K562 (cell line): ENCODE data around the gene RBP7. TPM values are rescaled to one million over a fixed set of nuclear protein-coding genes. Genes with fewer than 3 reads are reported as not detected.

ENCODE experiments used
- ATAC-seq: fragments of 200-7000 bp; cut with Tn5 transposase; 3 replicates; pipeline ENCODE4 v1.9.1; 2020; ENCODE audit warnings: moderate library complexity
- BruUV-seq: library from RNA; stranded (reverse); fragments of 400-500 nt; replicated peaks from 2 replicates; lab custom pipeline; 2021; lab: Mats Ljungman, UMichigan
- CTCF ChIA-PET: fragments of 300-600 bp; formaldehyde crosslinking; extraction: SDS; loops from one replicate; lab custom pipeline; 2021; ENCODE audit warnings: low intra/inter-chr PET ratio; lab: Yijun Ruan, JAX
- POLR2A ChIA-PET: fragments of 300-600, 350-650 bp; sonication (Branson Sonifier 250); formaldehyde crosslinking; extraction: SDS; loops from one replicate; lab custom pipeline; 2021; ENCODE audit warnings: antibody characterized with exemption, inconsistent platforms; lab: Yijun Ruan, JAX
- DNase-seq, 4 experiments: peaks; one replicate each; pipeline versions ENCODE4 v3.0.0 to v3.0.0-alpha.2; 2011 to 2018; ENCODE audit warnings: low spot score in 3 of 4, mixed read lengths in 3 of 4; ENCODE audit errors: extremely low read depth in 1 of 4
- FAIRE-seq: peaks from 2 replicates; lab custom pipeline; 2011; peaks lifted over from hg19 to GRCh38; lab: Jason Lieb, UNC
- H2AFZ ChIP-seq: 2 replicates; pipeline ENCODE4 v1.6.0; 2011; ENCODE audit warnings: low read depth, low read length, control low read depth, inconsistent platforms
- H3K27ac ChIP-seq: fragments of 200-600 bp; 3 replicates; pipeline ENCODE4 v1.8.0; 2011; ENCODE audit warnings: low read depth, mild to moderate bottlenecking, control low read depth, inconsistent platforms, low read length, moderate library complexity, mixed read lengths; ENCODE audit errors: extremely low read depth
- H3K27me3 ChIP-seq, 2 experiments: fragments of 300-600 bp in 1 of 2; 2 replicates in 1 of 2; 3 replicates in 1 of 2; pipeline versions ENCODE4 v1.6.0 to v1.8.0; 2011; ENCODE audit warnings: inconsistent platforms in 2 of 2, low read length in 2 of 2, mild to moderate bottlenecking in 1 of 2, mixed read lengths in 1 of 2, moderate library complexity in 1 of 2; ENCODE audit not compliant: control insufficient read depth in 2 of 2, insufficient read depth in 2 of 2
- H3K36me3 ChIP-seq: fragments of 300-600 bp; 3 replicates; pipeline ENCODE4 v1.8.0; 2011; ENCODE audit warnings: mild to moderate bottlenecking, low read length, inconsistent platforms; ENCODE audit not compliant: control insufficient read depth, insufficient read depth
- H3K4me1 ChIP-seq, 2 experiments: fragments of 200-600 bp in 1 of 2; replicated peaks in 1 of 2; 2 replicates in 1 of 2; 3 replicates in 1 of 2; pipeline versions ENCODE4 v1.5.1 to v1.8.0; 2011; ENCODE audit warnings: inconsistent platforms in 2 of 2, low read length in 2 of 2, mild to moderate bottlenecking in 1 of 2, mixed read lengths in 1 of 2, moderate library complexity in 1 of 2; ENCODE audit not compliant: control insufficient read depth in 2 of 2, insufficient read depth in 2 of 2
- H3K4me2 ChIP-seq: 2 replicates; pipeline ENCODE4 v1.6.1; 2011; ENCODE audit warnings: low read length, control low read depth, inconsistent platforms, mixed read lengths; ENCODE audit not compliant: insufficient read depth
- H3K4me3 ChIP-seq: fragments of 200-600 bp; sonication (generic), shearing (Covaris generic); 2 replicates; pipeline ENCODE4 v1.5.1; 2016; ENCODE audit warnings: control low read depth, inconsistent platforms
- H3K79me2 ChIP-seq: fragments of 200-600 bp; 3 replicates; pipeline ENCODE4 v1.8.0; 2011; ENCODE audit warnings: low read length, inconsistent platforms; ENCODE audit not compliant: control insufficient read depth, insufficient read depth
- H3K9ac ChIP-seq, 2 experiments: 2 replicates each; pipeline versions ENCODE4 v1.6.0 to v1.6.1; 2011; ENCODE audit warnings: low read depth in 2 of 2, low read length in 2 of 2, control low read depth in 1 of 2, inconsistent platforms in 1 of 2, mild to moderate bottlenecking in 1 of 2, mixed read lengths in 1 of 2; ENCODE audit not compliant: insufficient read depth in 1 of 2
- H3K9me1 ChIP-seq: one replicate; pipeline ENCODE4 v1.6.0; 2011; ENCODE audit warnings: inconsistent platforms, mild to moderate bottlenecking, low read length, moderate library complexity; ENCODE audit not compliant: control insufficient read depth, insufficient read depth
- H3K9me3 ChIP-seq: replicated peaks from 2 replicates; pipeline ENCODE4 v1.5.1; 2011; ENCODE audit warnings: low read depth, low read length, inconsistent platforms; ENCODE audit not compliant: control insufficient read depth, insufficient read depth
- H4K20me1 ChIP-seq: replicated peaks from 2 replicates; pipeline ENCODE4 v1.6.1; 2011; ENCODE audit warnings: low read length, inconsistent platforms, mixed read lengths; ENCODE audit not compliant: control insufficient read depth, insufficient read depth
- BCL6 ChIP-seq: fragments of 250-450 bp; sonication (Bioruptor Pico); IDR thresholded peaks from 2 replicates; pipeline ENCODE4 v1.4.0; 2020
- FOXK2 ChIP-seq, 2 experiments: fragments of 450-650 bp; IDR thresholded peaks in 1 of 2; conservative IDR thresholded peaks in 1 of 2; 2 replicates each; pipeline ENCODE4 v1.6.1; 2016; ENCODE audit warnings: low read depth in 2 of 2, mild to moderate bottlenecking in 1 of 2
- FOXM1 ChIP-seq, 2 experiments: fragments of 450-650 bp in 1 of 2; sonication (generic) in 1 of 2; formaldehyde crosslinking in 1 of 2; IDR thresholded peaks; 2 replicates each; pipeline versions ENCODE4 v1.6.1 to v1.9.0; 2017 to 2022; ENCODE audit warnings: low read depth in 2 of 2, mild to moderate bottlenecking in 2 of 2, missing genetic modification reagents in 1 of 2, moderate library complexity in 1 of 2
- MCM5 ChIP-seq: fragments of 450-650 bp; IDR thresholded peaks from 2 replicates; pipeline ENCODE4 v1.6.1; 2016; ENCODE audit warnings: low read depth
- MTF1 ChIP-seq: fragments of 250-450 bp; sonication (Bioruptor Pico); IDR thresholded peaks from 2 replicates; pipeline ENCODE4 v1.9.0; 2021; ENCODE audit warnings: moderate library complexity, mild to moderate bottlenecking, inconsistent platforms, borderline replicate concordance
- NR2C2 ChIP-seq, 2 experiments: fragments of 200-800 bp in 1 of 2; sonication (Bioruptor generic) in 1 of 2; sonication (generic) in 1 of 2; formaldehyde crosslinking in 1 of 2; IDR thresholded peaks; 2 replicates each; pipeline versions ENCODE4 v1.6.1 to v1.8.0; 2016 to 2022; ENCODE audit warnings: mild to moderate bottlenecking in 1 of 2, missing compliant biosample characterization in 1 of 2, missing genetic modification characterization in 1 of 2, missing genetic modification reagents in 1 of 2
- SMAD3 ChIP-seq: fragments of 450-650 bp; formaldehyde crosslinking; conservative IDR thresholded peaks from 2 replicates; pipeline ENCODE4 v1.4.0; 2020; ENCODE audit warnings: mild to moderate bottlenecking
- SMARCA4 ChIP-seq: fragments of 450-650 bp; IDR thresholded peaks from 2 replicates; pipeline ENCODE4 v1.6.1; 2016
- U2AF2 ChIP-seq: fragments of 200-400 bp; formaldehyde crosslinking; optimal IDR thresholded peaks from 2 replicates; pipeline ENCODE3; 2017; ENCODE audit warnings: low read depth, mild to moderate bottlenecking, low read length
- ZNF133 ChIP-seq: fragments of 250-450 bp; sonication (Bioruptor Pico); IDR thresholded peaks from 2 replicates; pipeline ENCODE4 v1.4.0; 2020; ENCODE audit warnings: mild to moderate bottlenecking
- ZNF140 ChIP-seq: fragments of 250-450 bp; sonication (Bioruptor Pico); IDR thresholded peaks from 2 replicates; pipeline ENCODE4 v1.8.0; 2021; ENCODE audit warnings: moderate library complexity, mild to moderate bottlenecking, inconsistent platforms
- WGBS: fragments of 100-300 bp; shearing (Covaris generic); methylation state at CpG from one replicate; pipeline ENCODE4 v1.1.6; 2016; ENCODE audit warnings: low coverage, mixed read lengths; ENCODE audit not compliant: insufficient coverage; ENCODE audit errors: missing lambda C conversion rate; 5-methylcytosine and 5-hydroxymethylcytosine counted together
- in situ Hi-C: fragments of 300-500 bp; cut with MboI; formaldehyde crosslinking; loops from 4 replicates; pipeline ENCODE4 v1.15.0; 2018; ENCODE audit warnings: inconsistent platforms, mixed read lengths
- intact Hi-C: fragments of 100-400 bp; cut with micrococcal nuclease; formaldehyde crosslinking; loops from 2 replicates; pipeline ENCODE4 v1.14.2; 2022
- polyA plus RNA-seq, 8 experiments: library from polyadenylated mRNA; depleted of rRNA in 4 of 8; stranded (reverse) in 5 of 8; unstranded in 3 of 8; fragments of >200 nt; fragmentation: Nextera tagmentation in 2 of 8; fragmentation: Illumina TruSeq in 1 of 8; extraction: Ambion mirVana in 2 of 8; extraction: Trizol in 1 of 8; gene quantifications; 2 replicates each; pipeline versions ENCODE4 v1.2.1 to v1.2.3, GENCODE V29; 2011 to 2014; ENCODE audit warnings: inconsistent platforms in 1 of 8, missing spikeins in 1 of 8
- total RNA-seq, 7 experiments: library from RNA; depleted of rRNA in 6 of 7; stranded (reverse); fragments of >200 nt in 6 of 7; fragmentation: Illumina TruSeq in 2 of 7; extraction: Trizol in 2 of 7; gene quantifications; 2 replicates each; pipeline versions ENCODE4 v1.2.1 to v1.2.3, GENCODE V29; 2011 to 2021; ENCODE audit warnings: low replicate concordance in 1 of 7
- TF ChIP-seq, protein P1 (sequence below): sonication (generic); formaldehyde crosslinking; IDR thresholded peaks from 2 replicates; pipeline ENCODE4 v1.4.0; 2020; ENCODE audit warnings: mild to moderate bottlenecking, missing genetic modification reagents

The RBP7 gene
- total and polyA plus RNA-seq, 9 of the 15 experiments (the other 6 are each of a cell fraction or from before 2014, with no cell fraction given): not detected

DNA sequence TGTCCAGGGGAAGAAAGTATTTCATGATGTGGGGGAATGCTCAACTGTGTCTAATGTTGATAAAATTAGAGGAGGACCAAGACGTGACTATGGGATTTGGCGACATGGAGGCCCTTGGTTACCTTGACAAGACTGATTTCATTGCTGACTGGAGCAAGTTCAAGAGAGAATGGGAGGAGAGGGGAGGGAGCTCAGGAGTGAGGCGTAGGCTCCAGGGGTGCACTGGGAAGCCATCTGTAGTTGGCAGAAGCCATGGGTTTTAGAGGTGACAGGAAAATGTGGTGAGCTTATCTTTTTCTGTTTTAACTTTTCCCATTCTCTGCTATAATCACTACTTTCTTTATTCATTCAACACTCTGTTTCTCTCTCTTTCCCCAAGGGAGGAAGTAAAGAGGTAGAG lies 51.6 kb downstream of the RBP7 start:
- FAIRE-seq: no peak
- Histone ChIP-seq H3K9me3 (no peaks in the 10 kb centered on the region), H3K9me1 (peaks cover 7% of the 10 kb centered on the region), H3K36me3 (peaks cover 74% of the 10 kb centered on the region), H3K79me2 (peaks cover 93% of the 10 kb centered on the region), H3K27ac (no peak overlapping the region; the same call in 2 of the 3 replicates), H3K27me3 (no peaks in the 10 kb centered on the region), H3K4me3 (no peak overlapping the region), H2AFZ (no peak overlapping the region), H3K4me1 (peaks cover 10 to 26% of the 10 kb centered on the region in 2 experiments; a peak in 4 of 5 replicates), H3K4me2 (no peak overlapping the region), H4K20me1 (peaks cover 26% of the 10 kb centered on the region), H3K9ac (no peak overlapping the region)
- ChIA-PET POLR2A (interaction anchor here (3.6 to 3.7 kb wide), 2 partner anchors 12 to 14 kb away, joined by 31 to 33 read pairs; partner anchors contain the start of gene UBE4B), CTCF (no interaction called here)
- DNase-seq: no peak
- 58% methylated on average over 3 of the region's 3 CpGs for WGBS
- TF ChIP-seq BCL6: no peak
- no peak for TF ChIP-seq FOXK2 (conservative IDR thresholded peaks at IDR 0.05 in 1 of 2, IDR thresholded peaks at IDR 0.05 in 1 of 2; ENCODE audit: low read depth in 2 of 2)
- no peak for TF ChIP-seq SMARCA4
- TF ChIP-seq, protein P1, sequence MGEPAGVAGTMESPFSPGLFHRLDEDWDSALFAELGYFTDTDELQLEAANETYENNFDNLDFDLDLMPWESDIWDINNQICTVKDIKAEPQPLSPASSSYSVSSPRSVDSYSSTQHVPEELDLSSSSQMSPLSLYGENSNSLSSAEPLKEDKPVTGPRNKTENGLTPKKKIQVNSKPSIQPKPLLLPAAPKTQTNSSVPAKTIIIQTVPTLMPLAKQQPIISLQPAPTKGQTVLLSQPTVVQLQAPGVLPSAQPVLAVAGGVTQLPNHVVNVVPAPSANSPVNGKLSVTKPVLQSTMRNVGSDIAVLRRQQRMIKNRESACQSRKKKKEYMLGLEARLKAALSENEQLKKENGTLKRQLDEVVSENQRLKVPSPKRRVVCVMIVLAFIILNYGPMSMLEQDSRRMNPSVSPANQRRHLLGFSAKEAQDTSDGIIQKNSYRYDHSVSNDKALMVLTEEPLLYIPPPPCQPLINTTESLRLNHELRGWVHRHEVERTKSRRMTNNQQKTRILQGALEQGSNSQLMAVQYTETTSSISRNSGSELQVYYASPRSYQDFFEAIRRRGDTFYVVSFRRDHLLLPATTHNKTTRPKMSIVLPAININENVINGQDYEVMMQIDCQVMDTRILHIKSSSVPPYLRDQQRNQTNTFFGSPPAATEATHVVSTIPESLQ (CRISPR knock-in tag): no peak
- TF ChIP-seq SMAD3: no peak
- TF ChIP-seq FOXM1 (IDR thresholded peaks at IDR 0.05; ENCODE audit: low read depth): no peak
- no peak for TF ChIP-seq FOXM1 (CRISPR knock-in tag; IDR thresholded peaks at IDR 0.05; ENCODE audit: low read depth)
- no peak for TF ChIP-seq MCM5
- TF ChIP-seq U2AF2: no peak
- TF ChIP-seq ZNF140 (CRISPR knock-in tag): no peak
- no peak for TF ChIP-seq MTF1
- no peak for TF ChIP-seq ZNF133
- no peak for TF ChIP-seq NR2C2 (CRISPR knock-in tag; IDR thresholded peaks at IDR 0.05)
- no peak for TF ChIP-seq NR2C2 (tag; IDR thresholded peaks at IDR 0.05)
- no TSS peak for BruUV-seq
- ATAC-seq: no peak
- intact Hi-C loops: no loop called here
- in situ Hi-C loops: no loop called here
